ENCODE results near the gene MCM3.

GRCh38 chr6:52331793-52332457 is 47.4 kb upstream of the MCM3 start:
- TF ChIP-seq EZH2 (IDR thresholded peaks at IDR 0.05; ENCODE audit: borderline replicate concordance, low read length) (no peak), CTCF (conservative IDR thresholded peaks at IDR 0.05 in 1 of 2, IDR thresholded peaks at IDR 0.05 in 1 of 2; ENCODE audit: extremely low read depth in 1 of 2, insufficient read depth in 1 of 2, low read depth in 1 of 2, low read length in 2 of 2) (no peak)

Data from mammary epithelial cell (primary cell).